Vagina (tissue), 2 donors: ENCODE data around the gene RPS6KA2.

Source experiments
- CTCF ChIP-seq, 3 experiments: fragments of 450-650 bp in 2 of 3; fragments of 200-600 bp in 1 of 3; sonication (generic) in 1 of 3; IDR thresholded peaks; one replicate each; pipeline ENCODE4 v1.5.1; 2017 to 2019; ENCODE audit warnings: antibody characterized with exemption in 3 of 3, mild to moderate bottlenecking in 2 of 3, moderate library complexity in 2 of 3
- POLR2A ChIP-seq, 2 donors: fragments of 450-650 bp; IDR thresholded peaks; one replicate each; pipeline ENCODE4 v1.6.1; 2017; ENCODE audit warnings: antibody characterized with exemption in 2 of 2, mild to moderate bottlenecking in 2 of 2, moderate library complexity in 2 of 2
- POLR2AphosphoS5 ChIP-seq, 2 donors: sonication (generic); formaldehyde crosslinking; IDR thresholded peaks; one replicate each; pipeline ENCODE4 v1.9.0; 2017; ENCODE audit warnings: antibody characterized with exemption in 2 of 2, mild to moderate bottlenecking in 2 of 2, low read depth in 1 of 2; ENCODE audit not compliant: insufficient read depth in 1 of 2

- TF ChIP-seq POLR2AphosphoS5 (IDR thresholded peaks at IDR 0.05; ENCODE audit: insufficient read depth in 1 of 2, low read depth in 1 of 2) (no peak), CTCF (IDR thresholded peaks at IDR 0.05) (no peak), POLR2A (IDR thresholded peaks at IDR 0.05) (no peak)
These were observed 8.2 kb upstream of the RPS6KA2 start for GRCh38 chr6:166635013-166635970.
